Memory B cell (primary cell): ENCODE data around the gene RNF31.

Source experiments
- ATAC-seq: fragments of 150-1000 bp; cut with Tn5 transposase; 2 replicates; pipeline ENCODE4 v1.10.0; 2021; ENCODE audit warnings: low read depth, mild to moderate bottlenecking, moderate library complexity
- DNase-seq, 2 donors: peaks; one replicate each; pipeline ENCODE4 v3.0.0; 2022; ENCODE audit warnings: low spot score in 2 of 2
- H3K27ac Mint-ChIP-seq: one replicate; pipeline ENCODE4 v1.8.0; 2022; ENCODE audit warnings: mild to moderate bottlenecking, moderate library complexity, mixed read lengths
- H3K27me3 Mint-ChIP-seq: one replicate; pipeline ENCODE4 v1.8.0; 2022; ENCODE audit warnings: mixed read lengths
- H3K36me3 Mint-ChIP-seq: one replicate; pipeline ENCODE4 v1.8.0; 2022; ENCODE audit warnings: mild to moderate bottlenecking, mixed read lengths
- H3K4me1 Mint-ChIP-seq: one replicate; pipeline ENCODE4 v1.8.0; 2022; ENCODE audit warnings: mixed read lengths
- H3K4me3 Mint-ChIP-seq: one replicate; pipeline ENCODE4 v1.8.0; 2022; ENCODE audit warnings: mild to moderate bottlenecking, moderate library complexity, mixed read lengths
- H3K9me3 Mint-ChIP-seq: one replicate; pipeline ENCODE4 v1.8.0; 2022; ENCODE audit warnings: mixed read lengths

RNF31 gene

GRCh38 chr14:24138396-24139271 lies 8.7 kb upstream of the RNF31 start:
- peak overlapping the region; percentile 41 for H3K4me3 Mint-ChIP-seq
- DNase-seq, result no peak
- no peaks in the 10 kb centered on the region for H3K27me3 Mint-ChIP-seq
- H3K4me1 Mint-ChIP-seq, result peaks cover 43% of the 10 kb centered on the region
- H3K9me3 Mint-ChIP-seq, result no peaks in the 10 kb centered on the region
- peak overlapping the region; percentile 22 for H3K27ac Mint-ChIP-seq
- ATAC-seq, result no peak
- H3K36me3 Mint-ChIP-seq, result peaks cover 24% of the 10 kb centered on the region

- Mint-ChIP-seq H3K4me1 (peaks cover 46% of the 10 kb centered on the region), H3K27ac (peak overlapping the region; percentile 22), H3K36me3 (peaks cover 27% of the 10 kb centered on the region), H3K27me3 (no peaks in the 10 kb centered on the region), H3K9me3 (no peaks in the 10 kb centered on the region), H3K4me3 (peak overlapping the region; percentile 41)
- no peak for DNase-seq
- ATAC-seq, result no peak
These were observed 7.9 kb upstream of the RNF31 start for GRCh38 chr14:24139272-24139934.

- H3K4me1 Mint-ChIP-seq, result peaks cover 53% of the 10 kb centered on the region
- no peaks in the 10 kb centered on the region for H3K9me3 Mint-ChIP-seq
- H3K36me3 Mint-ChIP-seq, result peaks cover 31% of the 10 kb centered on the region
- H3K27me3 Mint-ChIP-seq, result no peaks in the 10 kb centered on the region
- H3K4me3 Mint-ChIP-seq, result peak within 1 kb of the TSS; percentile 87
- peak; percentile 89 to 97 for DNase-seq
- peak within 1 kb of the TSS; percentile 85 for H3K27ac Mint-ChIP-seq
- peak; percentile 87 for ATAC-seq
These were observed 6.0 kb upstream of the RNF31 start, which contains the start of gene EMC9 for GRCh38 chr14:24141097-24141880. TSS of gene EMC9 (minus strand) at chr14:24141591. CDS start at chr14:24141304, 287 bp downstream.

- DNase-seq, result no peak
- Mint-ChIP-seq H3K36me3 (peaks cover 24% of the 10 kb centered on the region), H3K27ac (no peak overlapping the region), H3K4me1 (peaks cover 52% of the 10 kb centered on the region), H3K9me3 (no peaks in the 10 kb centered on the region), H3K27me3 (no peaks in the 10 kb centered on the region), H3K4me3 (no peak overlapping the region)
- ATAC-seq, result no peak
These were observed 3.8 kb upstream of the RNF31 start for GRCh38 chr14:24143511-24143910.

- Mint-ChIP-seq H3K9me3 (no peaks in the 10 kb centered on the region), H3K27me3 (no peaks in the 10 kb centered on the region), H3K4me1 (peaks cover 51% of the 10 kb centered on the region), H3K4me3 (peak overlapping the region; percentile 5), H3K27ac (peak overlapping the region; percentile 17), H3K36me3 (peaks cover 16% of the 10 kb centered on the region)
- ATAC-seq (no peak), DNase-seq (no peak)
These were observed 2.8 kb upstream of the RNF31 start for GRCh38 chr14:24144451-24144850.

- Mint-ChIP-seq H3K27me3 (no peaks in the 10 kb centered on the region), H3K4me1 (peaks cover 52% of the 10 kb centered on the region), H3K9me3 (no peaks in the 10 kb centered on the region), H3K4me3 (peak overlapping the region; percentile 99), H3K36me3 (peaks cover 14% of the 10 kb centered on the region), H3K27ac (peak overlapping the region; percentile 89)
- no peak for ATAC-seq
- DNase-seq, result no peak
These were observed 2.1 kb upstream of the RNF31 start for GRCh38 chr14:24145219-24145618.

- peaks cover 51% of the 10 kb centered on the region for H3K4me1 Mint-ChIP-seq
- ATAC-seq (no peak), DNase-seq (no peak)
- H3K9me3 Mint-ChIP-seq, result no peaks in the 10 kb centered on the region
- no peaks in the 10 kb centered on the region for H3K27me3 Mint-ChIP-seq
- H3K27ac Mint-ChIP-seq, result peak overlapping the region; percentile 89
- H3K4me3 Mint-ChIP-seq, result peak overlapping the region; percentile 99
- H3K36me3 Mint-ChIP-seq, result peaks cover 19% of the 10 kb centered on the region
These were observed 1.4 kb upstream of the RNF31 start for GRCh38 chr14:24145690-24146452.

GRCh38 chr14:24146453-24146977 lies 783 bp upstream of the RNF31 start, which contains the start of gene PSME2:
TSS of gene PSME2 (minus strand) at chr14:24146610. CDS start at chr14:24146581, 29 bp downstream.
- peak in 1 of 2 donors; percentile 83 for DNase-seq
- Mint-ChIP-seq H3K27ac (peak within 1 kb of the TSS; percentile 89), H3K4me3 (peak within 1 kb of the TSS; percentile 99), H3K27me3 (no peaks in the 10 kb centered on the region), H3K4me1 (peaks cover 51% of the 10 kb centered on the region), H3K9me3 (no peaks in the 10 kb centered on the region), H3K36me3 (peaks cover 22% of the 10 kb centered on the region)
- peak; percentile 59 for ATAC-seq

GRCh38 chr14:24147761-24148428 lies 597 bp downstream of the RNF31 start:
- ATAC-seq, result no peak
- H3K36me3 Mint-ChIP-seq, result peaks cover 22% of the 10 kb centered on the region
- H3K27ac Mint-ChIP-seq, result peak overlapping the region; percentile 89
- peaks cover 43% of the 10 kb centered on the region for H3K4me1 Mint-ChIP-seq
- H3K9me3 Mint-ChIP-seq, result no peaks in the 10 kb centered on the region
- H3K27me3 Mint-ChIP-seq, result no peaks in the 10 kb centered on the region
- no peak for DNase-seq
- H3K4me3 Mint-ChIP-seq, result peak overlapping the region; percentile 99

GRCh38 chr14:24149302-24149969 lies 2.1 kb downstream of the RNF31 start:
- ATAC-seq, result no peak
- Mint-ChIP-seq H3K27ac (no peak overlapping the region), H3K4me3 (peak overlapping the region; percentile 14), H3K36me3 (peaks cover 14% of the 10 kb centered on the region), H3K9me3 (no peaks in the 10 kb centered on the region), H3K4me1 (peaks cover 37% of the 10 kb centered on the region), H3K27me3 (no peaks in the 10 kb centered on the region)
- DNase-seq, result no peak

- Mint-ChIP-seq H3K9me3 (no peaks in the 10 kb centered on the region), H3K27me3 (no peaks in the 10 kb centered on the region), H3K4me3 (no peak overlapping the region), H3K27ac (no peak overlapping the region), H3K36me3 (peaks cover 13% of the 10 kb centered on the region), H3K4me1 (peaks cover 35% of the 10 kb centered on the region)
- no peak for ATAC-seq
- DNase-seq, result no peak
These were observed 2.8 kb downstream of the RNF31 start for GRCh38 chr14:24150061-24150460.

- H3K27me3 Mint-ChIP-seq, result no peaks in the 10 kb centered on the region
These were observed 3.3 kb downstream of the RNF31 start for GRCh38 chr14:24150567-24150966.

More at GRCh38 chr14:24150567-24150966, 3.3 kb downstream of the RNF31 start:
- no peaks in the 10 kb centered on the region for H3K9me3 Mint-ChIP-seq
- DNase-seq (no peak), ATAC-seq (no peak)
- H3K36me3 Mint-ChIP-seq, result peaks cover 12% of the 10 kb centered on the region
- H3K27ac Mint-ChIP-seq, result no peak overlapping the region
- H3K4me1 Mint-ChIP-seq, result peaks cover 30% of the 10 kb centered on the region
- H3K4me3 Mint-ChIP-seq, result no peak overlapping the region
